HepG2 (cell line): ENCODE data around the gene NEK3. TPM values are rescaled to one million over a fixed set of nuclear protein-coding genes. Genes with fewer than 3 reads are reported as not detected.

Source experiments
- ARNT2 ChIP-seq: sonication (generic); formaldehyde crosslinking; IDR thresholded peaks from 2 replicates; pipeline ENCODE4 v1.8.0; 2022; ENCODE audit warnings: mild to moderate bottlenecking, low read depth, missing genetic modification reagents, moderate library complexity
- ASH2L ChIP-seq: fragments of 300-600, 200-600 bp; sonication (generic); IDR thresholded peaks from 2 replicates; pipeline ENCODE4 v1.7.0; 2017; ENCODE audit warnings: low read depth, mild to moderate bottlenecking, moderate library complexity, mixed read lengths, low read length; ENCODE audit not compliant: insufficient read length
- EP300 ChIP-seq, 3 experiments: sonication (generic) in 1 of 3; formaldehyde crosslinking in 1 of 3; IDR thresholded peaks; 2 replicates each; pipeline versions ENCODE4 v1.5.1 to v1.6.1; 2011 to 2020; ENCODE audit warnings: low read depth in 2 of 3, low read length in 2 of 3, borderline replicate concordance in 1 of 3, improper control_type of control experiment in 1 of 3, mild to moderate bottlenecking in 1 of 3, missing genetic modification reagents in 1 of 3, moderate library complexity in 1 of 3
- GATA4 ChIP-seq: sonication (generic); IDR thresholded peaks from 2 replicates; pipeline ENCODE4 v1.6.1; 2016; ENCODE audit warnings: antibody characterized with exemption, low read depth, borderline replicate concordance
- MBNL3 ChIP-seq: fragments of 250-450 bp; sonication (Bioruptor Pico); conservative IDR thresholded peaks from 2 replicates; pipeline ENCODE4 v1.8.0; 2022; ENCODE audit warnings: mild to moderate bottlenecking, inconsistent platforms
- ZFX ChIP-seq: sonication (generic); formaldehyde crosslinking; IDR thresholded peaks from 2 replicates; pipeline ENCODE4 v1.4.0; 2020; ENCODE audit warnings: mild to moderate bottlenecking, low read depth, missing genetic modification reagents, moderate library complexity
- ZNF142 ChIP-seq: sonication (generic); formaldehyde crosslinking; IDR thresholded peaks from 2 replicates; pipeline ENCODE4 v1.4.0; 2020; ENCODE audit warnings: missing genetic modification reagents
- ZNF317 ChIP-seq: sonication (generic); formaldehyde crosslinking; IDR thresholded peaks from 2 replicates; pipeline ENCODE4 v1.5.0; 2020; ENCODE audit warnings: mild to moderate bottlenecking, missing genetic modification reagents
- ZNF354B ChIP-seq: sonication (generic); formaldehyde crosslinking; IDR thresholded peaks from 2 replicates; pipeline ENCODE4 v1.8.0; 2022; ENCODE audit warnings: mild to moderate bottlenecking, missing genetic modification reagents
- polyA plus RNA-seq, 8 experiments: library from polyadenylated mRNA; depleted of rRNA in 3 of 8; stranded (reverse) in 7 of 8; unstranded in 1 of 8; fragments of >200 nt; fragmentation: Illumina TruSeq in 4 of 8; extraction: Trizol in 4 of 8; gene quantifications; 2 replicates each; pipeline versions ENCODE4 v1.2.1 to v1.2.3, GENCODE V29; 2011 to 2016; ENCODE audit warnings: low read depth in 4 of 8, missing spikeins in 1 of 8, mixed read lengths in 1 of 8; ENCODE audit not compliant: insufficient read depth in 1 of 8
- total RNA-seq, 5 experiments: library from RNA; depleted of rRNA; stranded (reverse); fragments of >200 nt; fragmentation: Illumina TruSeq; extraction: Trizol; gene quantifications; 2 replicates each; pipeline ENCODE4 v1.2.3, GENCODE V29; 2016; ENCODE audit warnings: low read depth in 1 of 5
- TF ChIP-seq, protein P1 (sequence below): sonication (generic); formaldehyde crosslinking; IDR thresholded peaks from 2 replicates; pipeline ENCODE4 v1.4.0; 2020; ENCODE audit warnings: missing genetic modification reagents, borderline replicate concordance
- TF ChIP-seq, protein P2 (sequence below): sonication (generic); formaldehyde crosslinking; IDR thresholded peaks from 2 replicates; pipeline ENCODE4 v1.4.0; 2020; ENCODE audit warnings: missing genetic modification reagents

The NEK3 gene
- total and polyA plus RNA-seq, 2 of the 13 experiments (the other 11 are each of a cell fraction or from before 2014, with no cell fraction given): 36.7 to 68.2 TPM

- TF ChIP-seq, protein P1, sequence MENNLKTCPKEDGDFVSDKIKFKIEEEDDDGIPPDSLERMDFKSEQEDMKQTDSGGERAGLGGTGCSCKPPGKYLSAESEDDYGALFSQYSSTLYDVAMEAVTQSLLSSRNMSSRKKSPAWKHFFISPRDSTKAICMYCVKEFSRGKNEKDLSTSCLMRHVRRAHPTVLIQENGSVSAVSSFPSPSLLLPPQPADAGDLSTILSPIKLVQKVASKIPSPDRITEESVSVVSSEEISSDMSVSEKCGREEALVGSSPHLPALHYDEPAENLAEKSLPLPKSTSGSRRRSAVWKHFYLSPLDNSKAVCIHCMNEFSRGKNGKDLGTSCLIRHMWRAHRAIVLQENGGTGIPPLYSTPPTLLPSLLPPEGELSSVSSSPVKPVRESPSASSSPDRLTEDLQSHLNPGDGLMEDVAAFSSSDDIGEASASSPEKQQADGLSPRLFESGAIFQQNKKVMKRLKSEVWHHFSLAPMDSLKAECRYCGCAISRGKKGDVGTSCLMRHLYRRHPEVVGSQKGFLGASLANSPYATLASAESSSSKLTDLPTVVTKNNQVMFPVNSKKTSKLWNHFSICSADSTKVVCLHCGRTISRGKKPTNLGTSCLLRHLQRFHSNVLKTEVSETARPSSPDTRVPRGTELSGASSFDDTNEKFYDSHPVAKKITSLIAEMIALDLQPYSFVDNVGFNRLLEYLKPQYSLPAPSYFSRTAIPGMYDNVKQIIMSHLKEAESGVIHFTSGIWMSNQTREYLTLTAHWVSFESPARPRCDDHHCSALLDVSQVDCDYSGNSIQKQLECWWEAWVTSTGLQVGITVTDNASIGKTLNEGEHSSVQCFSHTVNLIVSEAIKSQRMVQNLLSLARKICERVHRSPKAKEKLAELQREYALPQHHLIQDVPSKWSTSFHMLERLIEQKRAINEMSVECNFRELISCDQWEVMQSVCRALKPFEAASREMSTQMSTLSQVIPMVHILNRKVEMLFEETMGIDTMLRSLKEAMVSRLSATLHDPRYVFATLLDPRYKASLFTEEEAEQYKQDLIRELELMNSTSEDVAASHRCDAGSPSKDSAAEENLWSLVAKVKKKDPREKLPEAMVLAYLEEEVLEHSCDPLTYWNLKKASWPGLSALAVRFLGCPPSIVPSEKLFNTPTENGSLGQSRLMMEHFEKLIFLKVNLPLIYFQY: peak; percentile 31; the same call in 1 of the 2 replicates
- TF ChIP-seq, protein P2, sequence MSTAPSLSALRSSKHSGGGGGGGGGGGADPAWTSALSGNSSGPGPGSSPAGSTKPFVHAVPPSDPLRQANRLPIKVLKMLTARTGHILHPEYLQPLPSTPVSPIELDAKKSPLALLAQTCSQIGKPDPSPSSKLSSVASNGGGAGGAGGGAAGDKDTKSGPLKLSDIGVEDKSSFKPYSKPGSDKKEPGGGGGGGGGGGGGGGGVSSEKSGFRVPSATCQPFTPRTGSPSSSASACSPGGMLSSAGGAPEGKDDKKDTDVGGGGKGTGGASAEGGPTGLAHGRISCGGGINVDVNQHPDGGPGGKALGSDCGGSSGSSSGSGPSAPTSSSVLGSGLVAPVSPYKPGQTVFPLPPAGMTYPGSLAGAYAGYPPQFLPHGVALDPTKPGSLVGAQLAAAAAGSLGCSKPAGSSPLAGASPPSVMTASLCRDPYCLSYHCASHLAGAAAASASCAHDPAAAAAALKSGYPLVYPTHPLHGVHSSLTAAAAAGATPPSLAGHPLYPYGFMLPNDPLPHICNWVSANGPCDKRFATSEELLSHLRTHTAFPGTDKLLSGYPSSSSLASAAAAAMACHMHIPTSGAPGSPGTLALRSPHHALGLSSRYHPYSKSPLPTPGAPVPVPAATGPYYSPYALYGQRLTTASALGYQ (CRISPR knock-in tag): 0 out of 2 replicates have a peak, but pooled peaks have one; percentile 75
- TF ChIP-seq ZNF317 (no peak), ASH2L (peak; percentile 17), ZNF142 (CRISPR knock-in tag) (peak; percentile 95), MBNL3 (CRISPR knock-in tag) (peak; percentile 68; the same call in 1 of the 2 replicates), EP300 (IDR thresholded peaks at IDR 0.05; ENCODE audit: low read depth in 2 of 2, low read length in 2 of 2) (peak in 1 of 2 experiments; percentile 48; a peak in 2 of 4 replicates), EP300 (CRISPR knock-in tag; IDR thresholded peaks at IDR 0.05; ENCODE audit: borderline replicate concordance) (peak; percentile 26; the same call in 1 of the 2 replicates), ARNT2 (CRISPR knock-in tag) (no peak), GATA4 (peak; percentile 65; the same call in 1 of the 2 replicates), ZFX (peak; percentile 73), ZNF354B (no peak)
Observed at GRCh38 chr13:52161181-52161646, 1.8 kb upstream of the NEK3 start (continued).
